Endothelial cell of umbilical vein (primary cell): ENCODE data around the gene MYL3.
"Not testable (repeated sequence)": the region's sequence is repeated elsewhere in the genome, so short reads cannot be mapped to it uniquely, and the experiment has no call there.

Source experiments
- CTCF ChIP-seq, 2 donors: IDR thresholded peaks; 1 replicate in 1 of 2; 2 replicates in 1 of 2; pipeline ENCODE4 v1.5.1; 2011; ENCODE audit warnings: low read length in 2 of 2, mild to moderate bottlenecking in 2 of 2, moderate library complexity in 2 of 2, control low read depth in 1 of 2, inconsistent platforms in 1 of 2, low read depth in 1 of 2; ENCODE audit not compliant: insufficient read depth in 1 of 2; ENCODE audit errors: extremely low read depth in 1 of 2
- POLR2AphosphoS5 ChIP-seq: IDR thresholded peaks from 2 replicates; pipeline ENCODE4 v1.6.1; 2012; ENCODE audit warnings: low read depth, mild to moderate bottlenecking, control low read depth, low read length, moderate library complexity; ENCODE audit not compliant: insufficient read depth

- not testable (repeated sequence) for TF ChIP-seq POLR2AphosphoS5; CTCF (IDR thresholded peaks at IDR 0.05; ENCODE audit: extremely low read depth in 1 of 2, insufficient read depth in 1 of 2, low read depth in 1 of 2, low read length in 2 of 2)
Observed at GRCh38 chr3:46910914-46911313, 47.7 kb upstream of the MYL3 start.
